DMS 273 (cell line): ENCODE measurements around the gene IL23R.
"Not testable (repeated sequence)": the region's sequence is repeated elsewhere in the genome, so short reads cannot be mapped to it uniquely, and the experiment has no call there.

Source experiments
- DNase-seq: peaks from one replicate; lab custom pipeline; 2025; ENCODE audit not compliant: unreplicated experiment; lab: John Stamatoyannopoulos, UW

The IL23R gene

GRCh38 chr1:67191668-67192520 is 25.6 kb downstream of the IL23R start:
- no peak for DNase-seq

GRCh38 chr1:67192902-67193301 is 26.6 kb downstream of the IL23R start:
- DNase-seq: no peak

DNA sequence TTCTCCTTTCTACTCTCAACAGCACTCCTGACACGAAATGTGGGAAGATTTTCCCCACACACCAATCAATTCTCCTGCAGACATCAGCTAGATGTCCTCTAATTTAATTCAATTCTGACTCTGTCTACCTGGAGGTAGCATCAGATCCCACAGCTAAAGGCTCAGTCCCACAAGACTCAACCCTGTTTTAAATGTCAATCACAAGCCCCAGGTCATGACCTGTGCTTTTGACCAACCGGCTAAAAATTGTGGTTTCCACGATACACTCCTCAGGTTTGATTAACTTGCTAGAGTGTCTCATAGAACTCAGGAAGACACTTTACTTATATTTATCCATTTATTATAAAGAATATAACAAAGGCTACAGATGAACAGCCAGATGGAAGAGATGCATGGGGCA is 27.4 kb downstream of the IL23R start:
- no peak for DNase-seq

- DNase-seq: no peak
These were observed 28.1 kb downstream of the IL23R start for GRCh38 chr1:67194209-67194863.

- no peak for DNase-seq
These were observed 34.5 kb downstream of the IL23R start for GRCh38 chr1:67200755-67201154.

- DNase-seq: no peak
These were observed 35.6 kb downstream of the IL23R start for GRCh38 chr1:67201891-67202290.

DNA sequence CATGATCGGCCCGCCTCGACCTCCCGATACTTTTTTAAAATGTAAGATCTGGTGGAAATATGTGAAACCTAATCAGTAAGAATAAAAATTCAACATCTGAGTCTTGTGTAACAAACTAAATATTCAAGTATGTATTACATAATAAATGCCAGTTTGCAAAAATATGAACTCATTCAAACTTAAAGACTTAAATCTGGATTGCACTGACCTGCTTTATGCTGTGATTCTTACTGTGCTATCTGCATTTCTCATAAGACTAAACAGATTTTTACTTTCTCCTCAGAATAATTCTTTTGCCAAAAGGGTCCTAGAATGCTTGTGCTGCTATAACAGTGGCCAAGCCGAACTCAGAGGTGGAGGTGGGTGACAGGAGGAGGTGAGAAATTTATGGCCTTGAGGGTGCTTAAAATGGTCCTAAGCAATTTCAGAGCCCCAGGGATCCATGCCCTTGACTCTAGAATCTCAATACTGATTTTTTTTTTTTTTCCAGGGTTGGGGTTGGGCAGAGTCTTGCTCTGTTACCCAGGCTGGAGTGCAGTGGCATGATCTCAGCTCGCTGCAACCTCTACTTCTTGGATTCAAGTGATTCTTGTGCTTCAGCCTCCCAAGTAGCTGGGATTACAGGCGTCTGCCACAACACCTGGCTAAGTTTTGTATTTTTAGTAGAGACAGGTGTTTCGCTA is 38.2 kb downstream of the IL23R start:
- DNase-seq: no peak

- DNase-seq: not testable (repeated sequence)
These were observed 41.1 kb downstream of the IL23R start for GRCh38 chr1:67207398-67207797.

DNA sequence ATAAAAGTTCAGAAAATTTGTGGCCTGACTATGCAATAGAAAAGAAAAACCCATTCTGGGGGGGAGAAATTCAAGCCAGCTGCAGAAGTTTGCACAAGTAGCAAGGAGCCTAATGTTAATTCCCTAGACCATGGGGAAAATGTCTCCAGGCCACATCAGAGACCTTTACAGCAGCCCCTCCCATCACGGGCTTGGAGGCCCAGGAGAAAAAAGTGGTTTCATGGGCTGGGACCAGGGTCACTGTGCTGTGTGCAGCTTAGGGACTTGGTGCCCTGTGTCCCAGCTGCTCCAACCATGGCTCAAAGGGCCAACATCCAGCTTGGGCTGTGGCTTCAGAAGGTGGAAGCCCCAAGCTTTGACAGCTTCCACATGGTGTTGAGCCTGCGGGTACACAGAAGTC is 42.0 kb downstream of the IL23R start:
- no peak for DNase-seq

DNA sequence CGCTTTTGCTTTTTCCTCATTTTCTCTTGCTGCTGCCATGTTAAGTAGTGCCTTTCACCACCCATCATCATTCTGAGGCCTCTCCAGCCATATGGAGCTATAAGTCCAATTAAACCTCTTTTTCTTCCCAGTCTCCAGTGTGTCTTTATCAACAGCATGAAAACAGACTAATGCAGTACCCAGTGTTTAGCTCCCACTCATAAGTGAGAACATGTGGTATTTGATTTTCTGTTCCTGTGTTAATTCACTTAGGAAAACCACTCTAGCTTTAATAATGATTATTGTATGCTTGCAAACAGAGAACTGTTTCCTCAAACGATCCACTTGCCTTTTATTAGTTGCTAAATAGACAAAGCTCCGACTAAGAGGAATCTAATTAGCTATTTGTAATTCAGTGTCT is 43.3 kb downstream of the IL23R start:
- DNase-seq: no peak

GRCh38 chr1:67211589-67212563 is 45.6 kb downstream of the IL23R start:
- peak; percentile 68 for DNase-seq

DNA sequence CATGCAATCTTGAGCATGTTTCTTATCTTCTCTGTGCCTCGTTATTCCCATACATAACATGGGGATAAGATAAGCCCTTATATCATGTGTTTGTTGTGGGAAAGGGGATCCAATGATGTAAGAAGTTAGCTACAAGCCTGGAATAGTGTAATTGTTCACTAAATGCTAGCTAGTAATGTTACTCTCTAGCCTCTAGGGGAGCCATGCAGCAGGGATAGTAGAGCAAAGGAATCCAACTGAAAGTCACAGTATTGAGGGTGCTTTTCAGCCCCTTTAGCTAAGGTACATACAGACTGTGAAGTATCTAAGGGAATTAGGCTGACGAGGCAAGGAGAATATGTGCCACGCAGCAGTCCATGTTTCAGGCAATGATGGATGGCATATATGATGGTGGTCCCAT is 46.9 kb downstream of the IL23R start:
- peak; percentile 60 for DNase-seq

DNA sequence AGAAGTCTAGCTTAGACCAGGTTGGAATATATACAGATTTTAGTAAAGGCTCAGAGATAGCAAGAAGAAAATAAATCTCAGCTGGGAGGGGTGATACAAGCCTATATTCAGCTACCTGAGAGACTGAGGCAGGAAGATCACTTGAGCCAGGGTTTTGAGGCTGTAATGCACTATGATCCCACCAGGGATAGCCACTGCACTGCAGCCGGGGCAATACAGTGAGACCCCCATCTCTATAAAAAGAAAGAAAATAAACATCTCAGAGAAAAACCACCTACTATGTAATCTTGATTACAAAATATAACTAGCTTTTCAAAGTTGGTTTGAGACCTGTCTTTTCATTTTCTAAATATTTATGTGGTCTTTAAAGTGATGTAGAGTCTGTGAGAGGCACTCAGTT is 47.7 kb downstream of the IL23R start:
- no peak for DNase-seq

GRCh38 chr1:67214420-67215174 is 48.3 kb downstream of the IL23R start:
- peak; percentile 61 for DNase-seq

DNA sequence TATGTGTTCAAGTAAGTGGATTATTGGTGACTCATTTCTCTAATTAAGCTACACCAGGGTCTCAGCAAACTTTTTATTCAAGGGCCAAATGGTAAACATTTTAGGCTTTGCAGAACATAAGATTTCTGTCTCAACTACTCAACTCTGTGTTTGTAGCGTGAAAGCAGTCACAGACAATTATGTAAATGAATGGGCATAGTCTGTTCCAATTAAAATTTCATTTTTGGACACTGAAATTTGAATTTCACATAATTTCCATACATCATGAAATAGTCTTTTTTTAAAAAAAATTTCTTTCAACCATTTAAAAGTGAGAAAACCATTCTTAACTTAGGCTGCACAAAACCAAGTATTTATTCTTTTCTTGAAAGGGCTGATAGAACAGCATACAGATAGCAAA is 50.1 kb downstream of the IL23R start:
- no peak for DNase-seq

DNA sequence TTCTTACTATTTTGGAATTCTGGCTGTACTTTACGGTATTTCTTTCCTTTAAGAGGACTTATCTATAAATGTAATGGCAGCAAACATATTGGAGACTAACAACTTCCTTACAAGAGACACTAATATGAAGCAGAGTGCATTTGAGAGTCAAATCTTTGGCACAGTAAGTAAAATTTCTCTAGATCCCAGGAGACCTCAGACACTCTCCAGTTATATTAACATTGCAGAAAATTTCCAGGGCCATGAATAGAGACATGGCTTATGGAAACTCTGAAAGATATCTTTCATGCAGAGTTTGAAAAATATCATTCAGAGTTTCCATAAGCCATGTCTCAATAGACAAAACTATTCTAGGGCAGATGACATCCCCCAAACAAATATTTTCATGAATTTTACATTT is 51.2 kb downstream of the IL23R start:
- DNase-seq: no peak

DNA sequence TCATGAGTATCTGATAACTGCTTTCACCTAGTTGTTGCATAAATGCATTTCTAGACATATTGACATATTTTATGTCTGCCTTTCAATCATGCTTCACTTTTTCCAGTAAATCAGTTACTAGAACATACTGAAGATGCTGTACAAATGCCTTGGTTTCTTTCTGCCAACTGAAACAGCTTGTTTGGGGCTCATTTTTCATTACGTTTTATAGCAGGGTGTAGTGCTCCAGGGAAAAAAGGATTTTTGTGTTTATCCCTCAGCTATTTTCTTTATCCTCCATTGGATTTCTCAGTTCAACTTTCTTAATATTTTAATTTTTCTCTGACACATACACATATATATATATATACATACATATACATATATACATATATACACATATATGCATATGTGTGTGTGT is 51.7 kb downstream of the IL23R start:
- no peak for DNase-seq

GRCh38 chr1:67224856-67225255 is 58.6 kb downstream of the IL23R start:
- DNase-seq: peak; percentile 12

DNA sequence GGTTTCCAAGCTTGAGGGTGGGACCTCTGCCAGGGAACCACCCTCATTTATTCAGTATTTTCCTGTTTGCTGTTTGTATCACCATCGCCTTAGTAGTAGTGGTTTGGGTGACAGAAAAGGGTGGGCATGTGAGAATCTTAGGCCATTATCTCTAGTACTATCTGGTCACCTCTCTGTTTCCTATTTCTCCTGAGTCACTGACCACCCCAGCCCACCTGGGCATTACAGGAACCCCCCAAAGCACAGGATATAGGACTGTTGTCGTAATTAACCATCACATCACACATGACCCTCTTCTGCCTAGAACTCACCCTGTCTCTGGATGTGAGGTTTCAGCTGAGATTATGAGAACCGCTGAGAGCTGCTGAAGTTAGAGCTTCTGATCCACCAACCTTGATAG is 60.4 kb downstream of the IL23R start:
- DNase-seq: no peak

DNA sequence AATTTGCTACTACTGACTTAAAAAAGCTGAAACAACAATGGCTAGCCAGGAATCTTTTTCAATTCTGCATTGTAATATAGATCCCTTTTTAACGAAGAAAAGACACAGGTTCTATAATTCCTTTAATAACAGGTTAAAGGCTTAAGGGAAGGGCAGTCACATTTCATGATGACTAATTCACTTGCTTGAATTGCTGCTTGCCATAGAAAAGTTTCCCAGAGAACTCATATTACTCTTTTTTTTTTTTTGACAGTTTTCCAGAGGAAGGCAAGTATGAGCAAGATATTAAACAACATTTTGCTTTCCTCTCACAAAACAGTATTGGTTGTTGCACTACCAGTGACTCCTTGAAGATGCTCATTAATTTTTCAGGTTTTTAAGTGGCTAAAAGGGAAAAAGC is 60.9 kb downstream of the IL23R start:
- no peak for DNase-seq
